NCI-H345 treated with DMSO at 0.1 percent for 48 hours (cell line): Measurements from ENCODE around the gene PROM1.

Experiments used
- DNase-seq: peaks from one replicate; lab custom pipeline; 2025; ENCODE audit not compliant: unreplicated experiment; lab: John Stamatoyannopoulos, UW

The PROM1 gene

GRCh38 chr4:16067515-16067914 is 16.3 kb downstream of the PROM1 start:
- DNase-seq, result no peak

GRCh38 chr4:16066586-16067128 is 17.2 kb downstream of the PROM1 start:
- DNase-seq, result no peak

GRCh38 chr4:16065066-16065465 is 18.8 kb downstream of the PROM1 start:
- DNase-seq, result no peak

GRCh38 chr4:16062601-16063000 is 21.2 kb downstream of the PROM1 start:
- DNase-seq, result no peak

GRCh38 chr4:16056681-16057385 is 27.0 kb downstream of the PROM1 start:
- peak; percentile 25 for DNase-seq

- no peak for DNase-seq
Observed at GRCh38 chr4:16055873-16056272, 27.9 kb downstream of the PROM1 start.

GRCh38 chr4:16055471-16055870 is 28.4 kb downstream of the PROM1 start:
- no peak for DNase-seq

- DNase-seq, result no peak
Observed at GRCh38 chr4:16052939-16053338, 30.9 kb downstream of the PROM1 start.

- DNase-seq, result no peak
Observed at GRCh38 chr4:16051980-16052379, 31.8 kb downstream of the PROM1 start.

- no peak for DNase-seq
Observed at GRCh38 chr4:16051132-16051531, 32.7 kb downstream of the PROM1 start.

- no peak for DNase-seq
Observed at GRCh38 chr4:16050669-16051068, 33.2 kb downstream of the PROM1 start.

GRCh38 chr4:16048619-16049419 is 35.0 kb downstream of the PROM1 start:
- no peak for DNase-seq

GRCh38 chr4:16045687-16046086 is 38.1 kb downstream of the PROM1 start:
- no peak for DNase-seq

GRCh38 chr4:16043642-16044498 is 40.0 kb downstream of the PROM1 start:
- no peak for DNase-seq

- no peak for DNase-seq
Observed at GRCh38 chr4:16039139-16039538, 44.7 kb downstream of the PROM1 start.

GRCh38 chr4:16037901-16038300 is 45.9 kb downstream of the PROM1 start:
- no peak for DNase-seq

GRCh38 chr4:16035843-16036242 is 48.0 kb downstream of the PROM1 start:
- DNase-seq, result no peak

GRCh38 chr4:16034010-16034748 is 49.6 kb downstream of the PROM1 start:
- DNase-seq, result no peak

GRCh38 chr4:16032396-16032770 is 51.4 kb downstream of the PROM1 start:
- no peak for DNase-seq

- DNase-seq, result no peak
Observed at GRCh38 chr4:16031546-16032395, 52.1 kb downstream of the PROM1 start.
